Esophagus squamous epithelium (tissue), 4 donors: ENCODE results near the gene DDX54.

Experiments used
- CTCF ChIP-seq, 6 experiments: fragments of 450-650 bp in 4 of 6; fragments of 200-600 bp in 2 of 6; sonication (generic) in 2 of 6; IDR thresholded peaks; one replicate each; pipeline ENCODE4 v1.5.1; 2016 to 2019; ENCODE audit warnings: antibody characterized with exemption in 6 of 6, mild to moderate bottlenecking in 4 of 6, moderate library complexity in 4 of 6
- POLR2A ChIP-seq, 4 donors: fragments of 450-650 bp; IDR thresholded peaks; one replicate each; pipeline ENCODE4 v1.6.1; 2017; ENCODE audit warnings: antibody characterized with exemption in 4 of 4, mild to moderate bottlenecking in 4 of 4, moderate library complexity in 3 of 4

GRCh38 chr12:113224955-113225354 is 39.7 kb upstream of the DDX54 start:
- TF ChIP-seq CTCF (IDR thresholded peaks at IDR 0.05) (no peak), POLR2A (IDR thresholded peaks at IDR 0.05) (no peak)
